GM23338 (cell line): ENCODE results near the gene RNF168. TPM values are rescaled to one million over a fixed set of nuclear protein-coding genes. Genes with fewer than 3 reads are reported as not detected.

ENCODE experiments used
- ATAC-seq: fragments of 200-7000 bp; cut with Tn5 transposase; 3 replicates; pipeline ENCODE4 v1.9.1; 2020
- DNase-seq: peaks from one replicate; pipeline ENCODE4 v3.0.0-alpha.2; 2015; ENCODE audit warnings: low spot score
- H2AFZ ChIP-seq: fragments of 200-600 bp; sonication (generic); 2 replicates; pipeline ENCODE4 v1.8.0; 2016; ENCODE audit warnings: antibody characterized with exemption, mild to moderate bottlenecking, moderate library complexity
- H3F3A ChIP-seq: fragments of 200-600 bp; sonication (generic); replicated peaks from 2 replicates; pipeline ENCODE4 v1.8.0; 2017; ENCODE audit warnings: antibody characterized with exemption, mixed run types, low read depth
- H3K27ac ChIP-seq: fragments of 200-600 bp; sonication (generic); 2 replicates; pipeline ENCODE4 v1.6.1; 2016; ENCODE audit warnings: low read depth
- H3K27me3 ChIP-seq: fragments of 200-600 bp; sonication (generic); 2 replicates; pipeline ENCODE4 v1.8.0; 2016; ENCODE audit warnings: mild to moderate bottlenecking, mixed run types, moderate library complexity; ENCODE audit not compliant: insufficient read depth
- H3K36me3 ChIP-seq: fragments of 200-600 bp; sonication (generic); 2 replicates; pipeline ENCODE4 v1.8.0; 2016; ENCODE audit warnings: mild to moderate bottlenecking; ENCODE audit not compliant: insufficient read depth
- H3K4me1 ChIP-seq: fragments of 200-600 bp; sonication (generic); 2 replicates; pipeline ENCODE4 v1.8.0; 2016; ENCODE audit warnings: mild to moderate bottlenecking, moderate library complexity; ENCODE audit not compliant: insufficient read depth
- H3K4me2 ChIP-seq: fragments of 200-600 bp; sonication (generic); 2 replicates; pipeline ENCODE4 v1.7.1; 2017; ENCODE audit warnings: mixed run types
- H3K4me3 ChIP-seq: fragments of 200-600 bp; sonication (generic); 2 replicates; pipeline ENCODE4 v1.6.1; 2016; ENCODE audit warnings: mixed run types
- H3K79me2 ChIP-seq: fragments of 200-600 bp; sonication (generic); replicated peaks from 2 replicates; pipeline ENCODE4 v1.8.0; 2017; ENCODE audit warnings: mild to moderate bottlenecking; ENCODE audit not compliant: insufficient read depth
- H3K9me2 ChIP-seq: fragments of 200-600 bp; sonication (generic); 2 replicates; pipeline ENCODE4 v1.8.0; 2017; ENCODE audit not compliant: insufficient read depth
- H4K20me1 ChIP-seq: fragments of 200-600 bp; sonication (generic); replicated peaks from 2 replicates; pipeline ENCODE4 v1.8.0; 2017; ENCODE audit warnings: mild to moderate bottlenecking; ENCODE audit not compliant: insufficient read depth
- H3K27ac Mint-ChIP-seq: 2 replicates; pipeline ENCODE4 v1.8.0; 2020; ENCODE audit warnings: inconsistent platforms, mild to moderate bottlenecking, moderate library complexity, mixed read lengths
- H3K27me3 Mint-ChIP-seq: 3 replicates; pipeline ENCODE4 v1.8.0; 2022; ENCODE audit warnings: low read depth, mild to moderate bottlenecking, moderate library complexity, mixed read lengths, inconsistent platforms; ENCODE audit not compliant: insufficient read depth, poor library complexity
- H3K36me3 Mint-ChIP-seq: 3 replicates; pipeline ENCODE4 v1.8.0; 2021; ENCODE audit warnings: low read depth, mild to moderate bottlenecking, inconsistent platforms, moderate library complexity, mixed read lengths
- H3K4me1 Mint-ChIP-seq: 3 replicates; pipeline ENCODE4 v1.8.0; 2020; ENCODE audit warnings: mild to moderate bottlenecking, inconsistent platforms, mixed read lengths
- H3K4me3 Mint-ChIP-seq: 3 replicates; pipeline ENCODE4 v1.8.0; 2021; ENCODE audit warnings: moderate library complexity, mild to moderate bottlenecking, inconsistent platforms, mixed read lengths
- H3K9me3 Mint-ChIP-seq: 3 replicates; pipeline ENCODE4 v1.8.0; 2020; ENCODE audit warnings: moderate library complexity, mild to moderate bottlenecking, inconsistent platforms, mixed read lengths
- CREB1 ChIP-seq: fragments of 250-450 bp; sonication (Bioruptor Pico); IDR thresholded peaks from 2 replicates; pipeline ENCODE4 v1.5.0; 2020; ENCODE audit warnings: low read depth, mild to moderate bottlenecking, moderate library complexity
- EZH2 ChIP-seq: fragments of 200-600 bp; sonication (generic); IDR thresholded peaks from one replicate; pipeline ENCODE4 v1.8.0; 2017; ENCODE audit warnings: antibody characterized with exemption, mild to moderate bottlenecking, low read depth; ENCODE audit not compliant: unreplicated experiment
- EZH2phosphoT487 ChIP-seq: fragments of 200-600 bp; sonication (generic); IDR thresholded peaks from one replicate; pipeline ENCODE4 v1.8.1; 2018; ENCODE audit warnings: antibody characterized with exemption; ENCODE audit not compliant: unreplicated experiment
- JUNB ChIP-seq: IDR thresholded peaks from one replicate; pipeline ENCODE4 v1.6.1; 2016; ENCODE audit warnings: antibody characterized with exemption; ENCODE audit not compliant: unreplicated experiment
- NANOG ChIP-seq: IDR thresholded peaks from 2 replicates; pipeline ENCODE4 v1.6.1; 2016; ENCODE audit warnings: antibody characterized with exemption, borderline replicate concordance
- STAT1 ChIP-seq: IDR thresholded peaks from one replicate; pipeline ENCODE4 v1.6.1; 2016; ENCODE audit warnings: antibody characterized with exemption; ENCODE audit not compliant: unreplicated experiment
- ZNF462 ChIP-seq: fragments of 250-450 bp; sonication (Bioruptor Pico); IDR thresholded peaks from 2 replicates; pipeline ENCODE4 v1.5.0; 2020; ENCODE audit warnings: mild to moderate bottlenecking, moderate library complexity
- polyA plus RNA-seq: library from polyadenylated mRNA; unstranded; fragments of >200 nt; fragmentation: Nextera tagmentation; extraction: Ambion mirVana; gene quantifications from 2 replicates; pipeline ENCODE4 v1.2.1, GENCODE V29; 2016
- total RNA-seq: library from RNA; depleted of rRNA; stranded (reverse); fragments of >200 nt; shearing (Covaris generic); gene quantifications from 2 replicates; pipeline ENCODE4 v1.2.3, GENCODE V29; 2014

The RNF168 gene
- total and polyA plus RNA-seq, 2 experiments from 2014 or later: 33.0 to 53.0 TPM

- TF ChIP-seq JUNB: no peak
- no peak for TF ChIP-seq CREB1 (CRISPR knock-in tag)
- TF ChIP-seq ZNF462 (CRISPR knock-in tag): no peak
Observed at GRCh38 chr3:196514913-196515621, 11.5 kb upstream of the RNF168 start, which contains the start of gene SMCO1 (continued).

- peaks cover 38% of the 10 kb centered on the region for H3K9me3 Mint-ChIP-seq
- Histone ChIP-seq H3K9me2 (0 out of 2 replicates have a peak, but pooled peaks cover 2% of the 10 kb centered on the region), H3K4me3 (no peak overlapping the region), H3K27me3 (no peaks in the 10 kb centered on the region; the same call in 1 of the 2 replicates), H3K4me1 (no peaks in the 10 kb centered on the region; the same call in 1 of the 2 replicates), H3K36me3 (0 out of 2 replicates have a peak, but pooled peaks cover 9% of the 10 kb centered on the region), H3F3A (no peaks in the 10 kb centered on the region), H3K79me2 (no peaks in the 10 kb centered on the region), H3K27ac (no peak overlapping the region), H3K4me2 (no peak overlapping the region), H4K20me1 (no peaks in the 10 kb centered on the region), H2AFZ (no peak overlapping the region)
- no peak overlapping the region for H3K27ac Mint-ChIP-seq
- peaks cover 22% of the 10 kb centered on the region; the same call in 2 of the 3 replicates for H3K36me3 Mint-ChIP-seq
- ATAC-seq (no peak), DNase-seq (no peak)
- no peak overlapping the region for H3K4me3 Mint-ChIP-seq
- H3K4me1 Mint-ChIP-seq: peaks cover 2% of the 10 kb centered on the region; the same call in 2 of the 3 replicates
- peaks cover 2% of the 10 kb centered on the region for H3K27me3 Mint-ChIP-seq
- no peak for TF ChIP-seq EZH2phosphoT487
- no peak for TF ChIP-seq NANOG
- TF ChIP-seq EZH2: no peak
- no peak for TF ChIP-seq STAT1
- TF ChIP-seq JUNB: no peak
- TF ChIP-seq ZNF462 (CRISPR knock-in tag): no peak
Observed at GRCh38 chr3:196514350-196514716, 10.8 kb upstream of the RNF168 start.
